Vagina (tissue), 2 donors: Measurements from ENCODE around the gene SNX13.

Experiments used
- CTCF ChIP-seq, 3 experiments: fragments of 450-650 bp in 2 of 3; fragments of 200-600 bp in 1 of 3; sonication (generic) in 1 of 3; IDR thresholded peaks; one replicate each; pipeline ENCODE4 v1.5.1; 2017 to 2019; ENCODE audit warnings: antibody characterized with exemption in 3 of 3, mild to moderate bottlenecking in 2 of 3, moderate library complexity in 2 of 3
- POLR2A ChIP-seq, 2 donors: fragments of 450-650 bp; IDR thresholded peaks; one replicate each; pipeline ENCODE4 v1.6.1; 2017; ENCODE audit warnings: antibody characterized with exemption in 2 of 2, mild to moderate bottlenecking in 2 of 2, moderate library complexity in 2 of 2

- TF ChIP-seq POLR2A (IDR thresholded peaks at IDR 0.05): no peak
- TF ChIP-seq CTCF (IDR thresholded peaks at IDR 0.05): no peak
These were observed 22.4 kb upstream of the SNX13 start for GRCh38 chr7:17962652-17963051.
